GM19351 (cell line): ENCODE results near the gene SCG3.

Experiments used
- ATAC-seq: cut with Tn5 transposase; IDR thresholded peaks from one replicate; pipeline ENCODE4 v1.9.1; 2021; ENCODE audit warnings: mild to moderate bottlenecking, moderate library complexity; ENCODE audit not compliant: unreplicated experiment

SCG3 gene

GRCh38 chr15:51755790-51756189, 74.5 kb downstream of the SCG3 start:
- ATAC-seq = no peak

- ATAC-seq = no peak
Measured at GRCh38 chr15:51756482-51756881, 75.2 kb downstream of the SCG3 start.

GRCh38 chr15:51757450-51757849, 76.1 kb downstream of the SCG3 start:
- no peak for ATAC-seq

- no peak for ATAC-seq
Measured at GRCh38 chr15:51758645-51759044, 77.3 kb downstream of the SCG3 start.

- no peak for ATAC-seq
Measured at GRCh38 chr15:51759557-51760070, 78.3 kb downstream of the SCG3 start.

GRCh38 chr15:51760805-51761204, 79.5 kb downstream of the SCG3 start:
- ATAC-seq = no peak

GRCh38 chr15:51765751-51766150, 84.4 kb downstream of the SCG3 start:
- ATAC-seq = no peak

GRCh38 chr15:51766341-51766740, 85.0 kb downstream of the SCG3 start:
- ATAC-seq = no peak

GRCh38 chr15:51768018-51768417, 86.7 kb downstream of the SCG3 start:
- ATAC-seq = no peak
